T47D (cell line): ENCODE measurements around the gene DYNLT2.
"Not testable (repeated sequence)": the region's sequence is repeated elsewhere in the genome, so short reads cannot be mapped to it uniquely, and the experiment has no call there.

Experiments
- DNase-seq, 2 experiments: peaks; one replicate each; pipeline versions ENCODE4 v3.0.0 to v3.0.0-alpha.2; 2011 to 2012; ENCODE audit warnings: low read depth in 1 of 2, low spot score in 1 of 2
- JUND ChIP-seq: IDR thresholded peaks from 2 replicates; pipeline ENCODE4 v1.6.1; 2012; ENCODE audit warnings: low read depth
- in situ Hi-C: cut with HindIII; loops from 2 replicates; pipeline ENCODE4 v1.10.0; 2016; ENCODE audit warnings: low sequenced_read_pairs, low pct_unique_long_range_greater_than_20kb

The DYNLT2 gene

GRCh38 chr6:169701311-169701953 lies 49.9 kb downstream of the DYNLT2 start:
- TF ChIP-seq JUND = no peak
- DNase-seq = peak in 1 of 2 experiments; percentile 15
- in situ Hi-C loops = no loop called here

GRCh38 chr6:169700296-169700695 lies 51.1 kb downstream of the DYNLT2 start:
- no peak for DNase-seq
- TF ChIP-seq JUND = no peak
- in situ Hi-C loops = no loop called here

DNA sequence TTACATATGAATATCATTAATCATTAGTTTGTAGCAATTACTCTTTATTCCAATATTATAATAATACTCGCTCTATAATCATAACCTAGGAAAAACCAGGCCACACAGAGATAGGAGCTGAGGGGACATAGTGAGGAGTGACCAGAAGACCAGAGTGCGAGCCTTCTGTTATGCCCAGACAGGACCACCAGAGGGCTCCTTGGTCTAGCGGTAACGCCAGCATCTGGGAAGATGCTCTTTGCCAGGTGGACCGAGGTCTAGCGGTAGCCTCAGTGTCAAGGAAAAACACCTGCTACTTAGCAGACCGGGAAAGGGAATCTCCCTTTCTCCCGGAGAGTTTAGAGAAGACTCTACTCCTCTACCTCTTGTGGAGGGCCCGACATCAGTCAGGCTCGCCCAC lies 54.3 kb downstream of the DYNLT2 start:
- in situ Hi-C loops = not testable (repeated sequence)
- DNase-seq = peak in 1 of 2 experiments; percentile 36

DNA sequence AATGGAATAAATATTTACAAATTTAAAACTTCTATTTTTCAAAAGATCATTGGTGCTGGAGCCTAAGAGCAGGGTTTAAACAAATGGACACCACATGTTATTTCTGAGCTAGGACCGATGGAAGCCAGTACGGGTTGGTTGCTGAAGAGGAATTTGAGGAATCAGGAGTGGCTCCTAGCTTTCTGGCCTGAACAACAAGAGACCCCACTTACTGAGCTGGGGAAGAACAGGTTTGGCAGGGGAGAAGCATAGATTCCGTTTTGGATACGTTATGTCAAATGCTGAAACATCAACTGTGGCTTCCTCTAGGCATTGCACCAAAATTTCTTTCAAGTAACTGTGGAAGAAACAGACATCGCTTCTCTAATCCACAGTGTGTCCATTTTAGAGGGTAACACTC lies 56.2 kb downstream of the DYNLT2 start:
- no peak for DNase-seq
- no peak for TF ChIP-seq JUND
- in situ Hi-C loops = no loop called here

- no peak for TF ChIP-seq JUND
- DNase-seq = no peak
- in situ Hi-C loops = no loop called here
Measured at GRCh38 chr6:169692516-169692915, 58.9 kb downstream of the DYNLT2 start.

GRCh38 chr6:169691260-169691659 lies 60.1 kb downstream of the DYNLT2 start:
- DNase-seq = no peak
- in situ Hi-C loops = no loop called here
- TF ChIP-seq JUND = no peak
